ENCODE data around the gene SMIM33.
"Not testable (repeated sequence)": the region's sequence is repeated elsewhere in the genome, so short reads cannot be mapped to it uniquely, and the experiment has no call there.

The SMIM33 gene

GRCh38 chr5:139478657-139479423 lies 8.0 kb downstream of the SMIM33 start:
- H3K27me3 ChIP-seq (ENCODE audit: insufficient read depth, low read length); H2AFZ ChIP-seq (ENCODE audit: insufficient read depth, low read length, poor library complexity); DNase-seq; H3K79me1 ChIP-seq (ENCODE audit: low read length); H4K12ac ChIP-seq (ENCODE audit: low read depth, low read length); H2BK12ac ChIP-seq (ENCODE audit: low read length); H3K4ac ChIP-seq (ENCODE audit: low read depth, low read length); H3K18ac ChIP-seq (ENCODE audit: low read length); H3K23ac ChIP-seq (ENCODE audit: low read length); H3K79me2 ChIP-seq (ENCODE audit: control insufficient read depth, insufficient read depth, low read length, poor library complexity); H3K9me3 ChIP-seq (ENCODE audit: insufficient read depth, low read depth, low read length); H3K9ac ChIP-seq (ENCODE audit: low read length); H2AK5ac ChIP-seq (ENCODE audit: low read length); H4K91ac ChIP-seq (ENCODE audit: low read depth, low read length); H3K27ac ChIP-seq (ENCODE audit: low read depth, low read length); H3K14ac ChIP-seq (ENCODE audit: low read length); H3K4me2 ChIP-seq (ENCODE audit: low read length); H3K36me3 ChIP-seq (ENCODE audit: control insufficient read depth in 1 of 2, insufficient read depth in 2 of 2, low read length in 2 of 2); H3K4me3 ChIP-seq (ENCODE audit: low read depth, low read length); H4K8ac ChIP-seq (ENCODE audit: low read depth, low read length); H2BK5ac ChIP-seq (ENCODE audit: low read depth, low read length, poor library complexity); H2BK120ac ChIP-seq (ENCODE audit: insufficient read depth, low read length, poor library complexity); H3K4me1 ChIP-seq (ENCODE audit: control insufficient read depth in 1 of 2, insufficient read depth in 2 of 2, low read length in 2 of 2): not testable (repeated sequence)
- no CpG with 5 or more reads among the region's 9 CpGs for WGBS (ENCODE audit: extremely low coverage, insufficient coverage, insufficient read length)

GRCh38 chr5:139479729-139480128 lies 8.9 kb downstream of the SMIM33 start:
- no CpG with 5 or more reads among the region's 4 CpGs for WGBS (ENCODE audit: extremely low coverage, insufficient coverage, insufficient read length)
- H3K9ac ChIP-seq (ENCODE audit: low read length); H2AFZ ChIP-seq (ENCODE audit: insufficient read depth, low read length, poor library complexity); H4K12ac ChIP-seq (ENCODE audit: low read depth, low read length); H3K36me3 ChIP-seq (ENCODE audit: control insufficient read depth in 1 of 2, insufficient read depth in 2 of 2, low read length in 2 of 2); H3K23ac ChIP-seq (ENCODE audit: low read length); H3K4ac ChIP-seq (ENCODE audit: low read depth, low read length); H3K4me3 ChIP-seq (ENCODE audit: low read depth, low read length); H2BK120ac ChIP-seq (ENCODE audit: insufficient read depth, low read length, poor library complexity); H4K8ac ChIP-seq (ENCODE audit: low read depth, low read length); H3K4me1 ChIP-seq (ENCODE audit: control insufficient read depth in 1 of 2, insufficient read depth in 2 of 2, low read length in 2 of 2); H2AK5ac ChIP-seq (ENCODE audit: low read length); H3K79me2 ChIP-seq (ENCODE audit: control insufficient read depth, insufficient read depth, low read length, poor library complexity); H3K4me2 ChIP-seq (ENCODE audit: low read length); H3K27me3 ChIP-seq (ENCODE audit: insufficient read depth, low read length); H3K18ac ChIP-seq (ENCODE audit: low read length); H3K79me1 ChIP-seq (ENCODE audit: low read length); H4K91ac ChIP-seq (ENCODE audit: low read depth, low read length); H2BK5ac ChIP-seq (ENCODE audit: low read depth, low read length, poor library complexity); DNase-seq; H3K9me3 ChIP-seq (ENCODE audit: insufficient read depth, low read depth, low read length); H3K27ac ChIP-seq (ENCODE audit: low read depth, low read length); H3K14ac ChIP-seq (ENCODE audit: low read length); H2BK12ac ChIP-seq (ENCODE audit: low read length): not testable (repeated sequence)

GRCh38 chr5:139481122-139481533 lies 10.3 kb downstream of the SMIM33 start:
- H2BK120ac ChIP-seq (ENCODE audit: insufficient read depth, low read length, poor library complexity), result no peak overlapping the region
- H3K4me1 ChIP-seq (ENCODE audit: control insufficient read depth in 1 of 2, insufficient read depth in 2 of 2, low read length in 2 of 2), result peaks cover 0 to 3% of the 10 kb centered on the region in 2 experiments
- no peak overlapping the region for H2AFZ ChIP-seq (ENCODE audit: insufficient read depth, low read length, poor library complexity)
- no peak overlapping the region for H3K9ac ChIP-seq (ENCODE audit: low read length)
- no peaks in the 10 kb centered on the region for H3K79me1 ChIP-seq (ENCODE audit: low read length)
- no peak overlapping the region for H4K8ac ChIP-seq (ENCODE audit: low read depth, low read length)
- H3K4me3 ChIP-seq (ENCODE audit: low read depth, low read length), result no peak overlapping the region
- DNase-seq, result no peak
- no peaks in the 10 kb centered on the region for H3K9me3 ChIP-seq (ENCODE audit: insufficient read depth, low read depth, low read length)
- H3K14ac ChIP-seq (ENCODE audit: low read length), result no peak overlapping the region
- no peaks in the 10 kb centered on the region for H3K36me3 ChIP-seq (ENCODE audit: control insufficient read depth in 1 of 2, insufficient read depth in 2 of 2, low read length in 2 of 2)
- H4K12ac ChIP-seq (ENCODE audit: low read depth, low read length), result no peak overlapping the region
- no peak overlapping the region for H3K18ac ChIP-seq (ENCODE audit: low read length)
- H3K4ac ChIP-seq (ENCODE audit: low read depth, low read length), result no peak overlapping the region
- no peak overlapping the region for H3K4me2 ChIP-seq (ENCODE audit: low read length)
- H3K27ac ChIP-seq (ENCODE audit: low read depth, low read length), result no peak overlapping the region
- H2AK5ac ChIP-seq (ENCODE audit: low read length), result no peak overlapping the region
- no peak overlapping the region for H4K91ac ChIP-seq (ENCODE audit: low read depth, low read length)
- no peaks in the 10 kb centered on the region for H3K27me3 ChIP-seq (ENCODE audit: insufficient read depth, low read length)
- H3K23ac ChIP-seq (ENCODE audit: low read length), result no peak overlapping the region
- WGBS (ENCODE audit: extremely low coverage, insufficient coverage, insufficient read length), result no CpG with 5 or more reads among the region's 12 CpGs
- H2BK5ac ChIP-seq (ENCODE audit: low read depth, low read length, poor library complexity), result no peak overlapping the region
- no peak overlapping the region for H2BK12ac ChIP-seq (ENCODE audit: low read length)
- no peaks in the 10 kb centered on the region for H3K79me2 ChIP-seq (ENCODE audit: control insufficient read depth, insufficient read depth, low read length, poor library complexity)

- no peak overlapping the region for H3K4me3 ChIP-seq (ENCODE audit: low read depth, low read length)
- H3K14ac ChIP-seq (ENCODE audit: low read length), result no peak overlapping the region
- H4K12ac ChIP-seq (ENCODE audit: low read depth, low read length), result no peak overlapping the region
- no peaks in the 10 kb centered on the region for H3K9me3 ChIP-seq (ENCODE audit: insufficient read depth, low read depth, low read length)
- no peak overlapping the region for H4K8ac ChIP-seq (ENCODE audit: low read depth, low read length)
- H2BK12ac ChIP-seq (ENCODE audit: low read length), result no peak overlapping the region
- H3K23ac ChIP-seq (ENCODE audit: low read length), result no peak overlapping the region
- H2BK5ac ChIP-seq (ENCODE audit: low read depth, low read length, poor library complexity), result no peak overlapping the region
- no peaks in the 10 kb centered on the region for H3K36me3 ChIP-seq (ENCODE audit: control insufficient read depth in 1 of 2, insufficient read depth in 2 of 2, low read length in 2 of 2)
- no peak overlapping the region for H4K91ac ChIP-seq (ENCODE audit: low read depth, low read length)
- WGBS (ENCODE audit: extremely low coverage, insufficient coverage, insufficient read length), result no CpG with 5 or more reads among the region's 5 CpGs
- H2AFZ ChIP-seq (ENCODE audit: insufficient read depth, low read length, poor library complexity), result no peak overlapping the region
- no peak overlapping the region for H2BK120ac ChIP-seq (ENCODE audit: insufficient read depth, low read length, poor library complexity)
- H3K4me1 ChIP-seq (ENCODE audit: control insufficient read depth in 1 of 2, insufficient read depth in 2 of 2, low read length in 2 of 2), result peaks cover 0 to 3% of the 10 kb centered on the region in 2 experiments
- H3K9ac ChIP-seq (ENCODE audit: low read length), result no peak overlapping the region
- no peaks in the 10 kb centered on the region for H3K79me1 ChIP-seq (ENCODE audit: low read length)
- no peak overlapping the region for H3K27ac ChIP-seq (ENCODE audit: low read depth, low read length)
- no peak overlapping the region for H3K4me2 ChIP-seq (ENCODE audit: low read length)
- H3K79me2 ChIP-seq (ENCODE audit: control insufficient read depth, insufficient read depth, low read length, poor library complexity), result no peaks in the 10 kb centered on the region
- H3K4ac ChIP-seq (ENCODE audit: low read depth, low read length), result no peak overlapping the region
- no peak overlapping the region for H3K18ac ChIP-seq (ENCODE audit: low read length)
- DNase-seq, result no peak
- H2AK5ac ChIP-seq (ENCODE audit: low read length), result no peak overlapping the region
- no peaks in the 10 kb centered on the region for H3K27me3 ChIP-seq (ENCODE audit: insufficient read depth, low read length)
Observed at GRCh38 chr5:139481580-139482049, 10.8 kb downstream of the SMIM33 start.

Data from trophoblast cell (in vitro differentiated cells and primary cell).